Measurements from ENCODE around the gene GAS1.
A peak's percentile ranks its signal among the peaks of the same experiment; 100 is the strongest.

The GAS1 gene

DNA sequence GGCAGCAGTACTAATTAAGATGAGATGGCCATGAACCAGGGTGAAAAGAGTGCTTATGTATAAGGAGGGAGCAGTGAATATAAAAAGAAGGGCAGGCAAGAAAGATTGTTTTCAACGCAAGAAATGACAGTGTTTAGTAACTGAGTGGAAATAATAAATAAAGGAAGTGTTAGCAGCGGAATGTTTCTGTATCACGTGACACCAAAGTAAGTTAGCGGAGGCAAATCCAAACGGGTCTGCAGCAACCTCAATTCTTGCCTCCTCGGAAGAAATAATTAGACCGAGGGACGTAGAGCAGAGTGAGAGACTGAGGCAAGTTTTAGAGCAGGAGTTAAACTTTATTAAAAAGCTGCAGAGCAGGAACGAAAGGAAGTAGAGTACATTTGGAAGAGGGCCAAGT lies 15.4 kb upstream of the GAS1 start:
- DNase-seq = no peak

DNA sequence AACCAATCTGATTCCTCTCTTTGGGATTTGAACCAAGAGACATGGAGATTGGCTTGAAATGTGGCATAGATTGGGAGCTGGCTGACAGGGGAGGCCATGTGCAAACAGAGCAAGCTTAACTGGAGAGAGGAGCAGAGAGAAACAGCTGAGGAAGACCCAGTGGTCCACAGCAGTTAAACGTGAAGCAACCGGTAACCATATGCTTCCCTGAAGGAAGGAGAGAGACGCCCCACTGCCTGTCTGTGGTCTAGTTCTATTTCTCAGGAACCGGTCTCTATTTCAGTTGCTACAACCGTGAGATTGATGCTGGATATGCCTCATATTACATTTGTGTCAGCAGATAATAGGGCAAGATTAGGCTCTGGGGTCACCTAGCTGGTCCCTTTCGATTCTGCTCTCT lies 13.6 kb upstream of the GAS1 start:
- no peak for DNase-seq

DNA sequence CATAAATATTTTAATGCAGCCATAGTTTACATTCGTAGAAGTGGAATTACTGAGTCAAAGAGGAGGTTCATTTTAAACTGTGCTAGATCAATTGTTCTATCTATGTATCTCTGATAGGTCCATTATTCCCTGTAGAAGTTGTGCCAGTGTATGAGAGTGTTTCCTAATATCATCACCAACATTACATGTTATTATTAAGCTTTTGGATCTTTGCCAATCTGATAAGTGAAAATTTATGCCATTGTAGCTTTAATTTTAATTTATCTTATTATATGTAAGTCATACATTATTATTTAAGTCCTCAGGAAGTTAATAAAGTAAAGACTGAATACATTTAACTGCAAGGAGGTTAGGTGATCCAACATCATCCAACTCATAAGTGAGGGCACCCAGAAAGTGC lies 10.9 kb upstream of the GAS1 start:
- DNase-seq = no peak

DNA sequence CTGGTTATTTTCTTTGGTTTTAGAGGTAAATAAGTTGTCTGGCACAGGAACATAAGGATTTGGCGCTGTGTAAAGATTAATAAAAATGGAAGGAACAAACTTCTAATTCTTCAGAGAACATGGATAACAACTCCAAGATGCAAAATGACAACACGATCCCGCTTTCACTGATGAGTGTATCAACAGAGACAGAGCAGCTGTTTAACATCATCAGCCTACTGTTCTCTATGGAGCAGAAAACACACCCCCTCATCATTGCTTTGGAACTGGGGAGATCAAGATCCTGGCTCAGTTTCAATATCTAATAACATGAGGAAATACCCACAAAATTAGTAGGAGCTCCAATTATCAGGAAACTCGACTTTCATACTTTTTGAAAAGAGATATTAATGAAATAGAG lies 8.3 kb upstream of the GAS1 start:
- no peak for DNase-seq

DNA sequence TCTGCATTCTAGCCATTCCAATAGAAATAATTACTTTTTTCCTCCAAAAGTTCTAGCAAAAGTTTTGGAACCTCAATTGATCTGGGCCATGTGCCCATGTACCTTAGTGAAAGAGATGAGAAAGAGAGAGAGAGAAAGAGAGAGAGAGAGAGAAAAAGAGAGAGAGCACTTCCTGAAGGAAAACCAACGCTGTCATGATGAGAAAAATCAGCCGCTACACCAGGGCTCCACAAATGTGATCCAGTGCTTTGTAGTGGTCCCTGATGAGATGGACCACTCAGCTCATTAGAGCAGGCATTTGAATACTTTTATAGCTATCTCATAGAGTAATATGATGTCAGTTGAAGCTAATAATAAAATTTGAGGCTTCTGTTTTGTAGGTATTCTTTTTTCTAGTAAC lies 7.7 kb upstream of the GAS1 start:
- DNase-seq = no peak

DNA sequence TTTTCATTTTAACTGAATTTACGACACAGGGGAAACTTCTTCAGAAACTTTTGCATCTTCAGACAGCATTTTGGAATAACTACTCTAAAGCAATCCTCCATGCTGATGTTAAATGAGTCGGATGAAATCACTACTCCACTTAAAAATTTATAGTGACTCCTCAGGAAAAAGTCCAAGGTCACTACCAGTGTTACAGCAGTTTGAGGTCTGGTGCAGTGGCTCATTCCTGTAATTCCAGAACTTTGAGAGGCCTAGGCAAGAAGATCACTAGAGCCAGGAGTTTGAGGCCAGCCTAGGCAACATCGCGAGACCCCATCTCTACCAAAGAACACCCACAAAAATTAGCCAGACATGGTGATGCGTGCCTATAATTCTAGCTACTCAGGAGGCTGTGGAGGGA lies 5.9 kb upstream of the GAS1 start:
- DNase-seq = no peak

DNA sequence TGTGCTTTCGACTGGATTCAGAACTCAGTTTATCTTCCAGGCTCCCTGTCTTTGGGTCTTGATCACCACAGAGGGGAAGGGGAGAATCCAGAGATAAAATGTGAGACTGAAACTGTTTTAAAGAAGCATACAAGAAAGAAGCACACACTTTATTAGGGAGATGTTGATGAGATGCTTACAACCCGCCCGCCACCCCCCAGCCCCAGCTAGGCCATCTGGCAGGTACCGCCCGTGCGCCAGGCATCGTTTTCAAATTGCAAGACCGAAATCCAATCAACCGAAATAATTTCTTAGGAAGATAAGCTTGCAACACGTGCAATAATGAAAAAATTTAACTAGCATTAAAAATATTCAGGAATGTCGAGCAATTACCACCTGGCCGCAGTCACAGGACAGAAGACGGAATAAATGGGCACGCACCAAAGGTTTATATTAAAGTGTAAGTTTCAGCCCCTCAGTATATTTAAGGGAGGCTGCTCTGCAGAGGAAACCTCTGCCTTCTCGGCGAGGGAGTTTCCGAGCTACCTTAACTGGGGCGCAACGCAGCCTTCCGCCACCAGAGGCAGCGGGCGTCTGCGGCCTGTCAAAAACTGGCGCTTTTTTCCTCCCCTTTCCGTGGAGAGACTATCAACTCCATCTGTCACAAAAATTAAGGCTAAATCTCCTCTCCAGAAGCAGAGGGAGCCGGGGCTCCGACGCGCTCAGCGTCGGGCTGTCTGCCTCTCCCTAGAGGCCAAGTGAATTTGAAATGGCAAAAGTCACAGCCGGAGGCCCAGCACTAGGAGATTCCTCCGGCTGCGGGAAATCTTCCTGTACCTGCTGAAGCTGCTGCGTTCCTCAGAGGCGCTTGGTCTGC lies 996 bp upstream of the GAS1 start:
- peak; percentile 59 for DNase-seq

DNA sequence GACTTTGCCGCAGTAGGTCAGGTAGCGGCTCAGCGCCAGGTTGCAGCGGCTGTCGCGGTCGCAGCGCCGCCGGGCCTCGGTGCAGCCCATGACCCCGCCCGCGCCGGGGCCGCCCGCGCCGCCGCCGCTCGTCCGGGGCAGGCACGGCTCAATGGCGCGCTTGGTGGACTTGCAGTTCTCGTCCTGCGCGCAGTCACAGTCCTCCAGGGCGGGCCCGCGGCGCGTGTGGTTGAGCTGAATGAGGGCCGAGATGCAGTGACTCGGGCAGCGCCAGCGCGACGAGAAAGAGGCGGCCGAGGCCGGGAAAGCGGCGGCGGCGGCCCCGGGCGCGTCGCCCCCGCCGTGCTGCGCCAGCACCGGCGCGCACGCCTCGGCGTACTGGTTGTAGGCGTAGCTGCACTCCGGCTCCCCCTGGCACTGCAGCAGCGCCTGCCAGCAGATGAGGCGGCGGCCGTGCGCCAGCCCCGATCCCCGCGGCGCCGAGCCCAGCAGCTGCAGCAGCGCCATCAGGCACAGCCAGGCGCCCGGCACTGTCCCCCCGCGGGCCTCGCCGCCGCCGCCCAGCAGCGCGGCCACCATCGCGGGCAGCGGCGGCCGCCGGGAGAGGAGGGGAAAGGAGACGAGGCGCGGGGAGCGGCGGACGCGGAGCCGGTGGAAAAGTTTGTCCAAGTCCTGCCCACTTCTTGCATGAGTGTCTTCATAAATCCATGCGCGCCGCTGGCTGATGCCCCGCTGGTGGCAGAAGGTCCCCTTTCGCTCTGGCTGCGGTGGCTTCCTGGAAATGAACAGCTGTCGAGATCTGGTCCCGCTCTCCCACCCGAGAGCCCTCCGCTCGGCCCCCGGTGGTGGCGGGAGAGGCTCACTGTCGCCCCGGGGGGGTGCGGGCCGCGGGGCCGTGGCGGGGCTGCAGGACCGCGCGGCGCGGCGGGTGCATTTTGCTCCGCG lies 833 bp downstream of the GAS1 start:
- DNase-seq = peak; percentile 43

DNA sequence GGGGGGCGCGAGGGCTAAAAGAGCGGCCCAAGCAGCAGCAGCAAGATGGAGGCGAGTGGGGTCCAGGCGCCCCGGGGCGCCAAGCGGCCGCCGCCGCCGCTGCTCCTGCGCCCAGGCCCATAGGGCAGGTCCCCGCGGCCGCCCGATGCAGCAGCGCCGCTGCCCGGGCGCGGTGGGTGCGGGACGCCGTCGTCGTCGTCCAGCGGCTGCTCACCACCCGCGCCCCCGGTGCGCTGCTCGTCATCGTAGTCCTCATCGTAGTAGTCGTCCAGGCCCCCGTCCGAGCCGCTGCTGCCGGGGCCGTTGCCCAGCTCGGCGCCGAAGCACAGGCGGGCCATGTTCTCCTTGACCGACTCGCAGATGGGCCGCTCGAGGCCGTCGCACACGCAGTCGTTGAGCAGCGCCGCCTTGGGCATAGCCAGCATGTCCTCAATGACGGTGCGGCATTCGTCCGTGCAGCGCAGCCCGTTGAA lies 1.5 kb downstream of the GAS1 start:
- peak; percentile 34 for DNase-seq

DNA sequence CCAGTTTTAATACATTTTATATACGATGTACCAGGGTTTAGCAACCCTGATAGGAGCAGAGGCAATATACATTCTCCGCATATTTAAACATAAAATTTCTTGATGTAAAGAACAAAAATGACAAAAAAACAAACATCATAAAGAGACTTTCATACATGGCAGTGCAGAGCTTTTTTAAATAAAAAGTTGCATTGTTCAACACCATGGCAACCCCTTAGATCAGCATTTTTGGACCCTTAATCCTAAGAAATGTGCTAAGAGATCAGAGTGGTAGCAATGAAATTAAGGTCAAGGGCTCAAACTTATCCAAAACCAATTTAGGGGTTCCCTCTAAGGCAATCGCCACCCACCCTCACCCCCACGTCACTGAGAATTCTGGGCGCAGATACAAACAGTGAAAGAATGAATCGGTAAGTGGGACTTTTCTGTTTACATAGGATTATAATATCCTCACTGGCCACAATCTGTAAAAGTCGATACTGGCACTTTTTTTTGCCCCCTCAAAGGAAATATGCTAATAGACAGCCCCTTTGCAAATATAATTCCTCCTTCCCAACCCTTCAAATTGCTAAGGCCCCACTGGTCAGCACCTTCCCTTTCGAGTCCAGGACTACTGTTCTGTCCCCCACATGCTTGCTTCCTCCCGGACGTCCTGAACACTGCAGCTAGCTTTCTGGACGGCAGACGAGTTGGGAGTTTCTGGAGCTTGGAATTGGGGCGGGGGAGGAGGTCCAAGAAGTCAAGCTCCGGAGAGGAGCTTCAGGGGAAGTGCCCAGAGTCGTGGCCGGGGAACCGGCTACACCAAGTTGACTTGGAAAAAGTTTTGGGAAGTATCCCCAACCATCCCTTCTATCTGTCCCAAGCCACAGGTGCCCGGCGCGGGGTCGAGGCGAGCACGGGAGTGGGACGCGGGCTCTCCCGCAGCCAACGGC lies 2.2 kb downstream of the GAS1 start:
- no peak for DNase-seq

DNA sequence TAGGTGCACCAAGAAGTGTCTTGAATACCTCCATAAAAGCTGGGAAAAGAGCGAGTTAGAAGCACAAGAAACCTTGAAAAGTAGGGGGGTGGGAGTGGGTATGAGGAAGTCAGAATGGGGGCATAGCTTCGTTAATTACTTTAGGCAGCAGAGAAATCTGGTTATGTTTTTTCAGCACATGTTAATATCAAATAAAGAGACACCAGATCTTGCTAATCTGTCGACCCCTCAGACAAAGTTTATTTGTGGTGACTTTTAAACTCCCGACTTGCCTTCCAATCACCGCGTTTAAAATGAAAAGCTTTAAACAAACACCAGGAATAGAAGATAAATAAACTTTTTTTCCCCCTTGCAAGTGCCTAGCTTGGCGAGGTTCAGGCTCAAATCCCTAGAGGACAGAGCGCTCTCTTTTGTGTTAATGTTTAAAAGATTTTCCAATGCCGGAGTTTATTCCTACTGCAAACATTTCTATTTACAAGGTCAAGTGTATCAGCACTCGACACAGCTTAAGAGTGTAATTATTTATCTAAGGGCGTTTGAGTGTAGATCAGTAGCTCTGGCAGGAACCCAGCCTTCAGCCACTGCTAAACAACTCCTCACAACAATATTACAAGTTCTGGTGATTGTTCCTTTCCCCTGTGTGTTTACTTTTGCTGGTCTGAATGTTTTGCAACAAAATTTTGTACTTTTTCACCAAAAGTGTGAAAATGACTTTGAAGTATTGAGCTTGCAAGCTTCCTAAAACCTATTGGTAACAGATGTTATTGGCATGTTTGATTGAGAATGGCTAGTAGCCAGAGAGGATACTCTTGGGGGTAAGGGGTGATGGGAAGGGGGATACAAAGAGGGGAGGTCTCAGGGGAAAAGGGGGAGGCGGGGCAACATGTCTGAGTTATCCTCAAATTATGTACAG lies 3.8 kb downstream of the GAS1 start:
- no peak for DNase-seq

DNA sequence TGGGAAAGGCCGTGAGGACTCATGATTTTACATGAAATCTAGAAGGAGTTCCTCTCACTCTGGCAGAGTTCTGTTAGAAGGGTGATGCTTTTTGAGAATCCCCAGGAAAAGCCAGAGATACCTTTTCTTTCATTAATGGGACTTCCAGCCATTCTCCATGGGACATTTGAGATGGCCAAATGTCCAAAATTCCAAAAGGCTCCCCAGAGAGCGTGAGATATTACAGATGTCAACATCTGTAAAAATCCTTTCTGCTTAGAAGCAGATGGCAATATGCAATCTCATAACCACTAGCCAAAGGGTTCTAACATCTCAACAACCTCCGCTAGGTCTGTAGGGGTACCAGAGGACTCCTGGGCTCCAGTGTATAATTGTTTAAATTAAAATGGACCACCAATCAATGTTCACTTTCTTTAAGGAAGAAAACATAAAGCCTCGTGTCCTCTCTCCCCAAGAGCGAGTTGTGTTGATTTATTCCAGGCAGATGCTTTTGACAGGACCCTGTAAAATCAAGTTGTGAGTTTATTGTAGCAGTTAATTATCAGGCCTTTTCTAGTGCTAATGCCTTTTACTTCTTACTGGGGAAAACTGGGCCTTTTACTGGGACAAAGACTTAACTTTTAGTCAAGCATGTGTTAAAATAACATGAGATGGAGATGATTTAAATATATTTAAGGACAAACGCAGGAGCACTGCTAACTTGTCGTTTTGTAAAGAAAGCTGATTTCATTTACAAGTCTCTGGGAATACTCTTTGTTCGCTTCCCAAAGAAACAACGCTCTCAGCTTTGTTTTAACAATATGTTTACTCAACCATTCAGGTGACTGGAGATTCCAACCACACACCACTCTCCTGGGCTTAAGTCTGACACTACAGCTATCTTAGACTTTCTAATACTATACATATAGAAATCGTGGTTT lies 4.8 kb downstream of the GAS1 start:
- DNase-seq = no peak

DNA sequence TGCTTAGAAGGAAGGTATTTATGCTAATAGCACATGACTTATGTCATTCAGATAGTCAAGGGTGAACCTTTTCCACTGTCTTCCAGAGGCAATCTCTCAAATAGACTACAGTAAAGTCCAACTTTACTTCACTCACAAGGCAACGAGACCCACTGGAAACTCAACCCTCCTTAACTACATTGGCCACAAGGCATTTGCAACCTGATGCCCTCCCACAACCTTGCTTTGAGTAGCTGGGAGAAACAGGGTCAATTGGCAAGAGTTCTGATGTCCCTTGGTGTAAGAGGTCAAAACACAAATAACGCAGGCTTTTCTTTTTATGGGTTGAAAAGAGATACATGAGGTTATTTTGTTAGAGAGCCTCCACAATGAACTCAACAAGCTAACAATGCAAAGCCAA lies 6.1 kb downstream of the GAS1 start:
- DNase-seq = no peak

DNA sequence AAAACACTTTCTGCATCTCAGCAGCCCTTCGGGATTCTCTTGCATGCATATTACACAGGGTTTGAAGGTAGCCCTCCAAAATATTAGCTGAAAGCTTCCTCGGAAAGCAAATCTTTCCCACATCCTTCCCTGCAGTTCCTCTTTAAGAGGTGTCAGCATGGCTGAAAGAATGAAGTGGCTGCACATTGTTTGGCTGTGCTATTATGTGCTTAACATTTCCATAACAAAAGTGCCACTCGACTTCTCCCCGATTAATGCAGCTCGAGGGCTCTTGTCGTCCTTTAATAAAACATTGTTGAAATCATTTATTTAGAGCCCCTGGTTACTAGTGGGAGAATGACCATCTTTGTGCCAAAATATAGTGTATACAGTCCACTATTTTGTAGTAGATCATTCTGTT lies 6.5 kb downstream of the GAS1 start:
- no peak for DNase-seq

DNA sequence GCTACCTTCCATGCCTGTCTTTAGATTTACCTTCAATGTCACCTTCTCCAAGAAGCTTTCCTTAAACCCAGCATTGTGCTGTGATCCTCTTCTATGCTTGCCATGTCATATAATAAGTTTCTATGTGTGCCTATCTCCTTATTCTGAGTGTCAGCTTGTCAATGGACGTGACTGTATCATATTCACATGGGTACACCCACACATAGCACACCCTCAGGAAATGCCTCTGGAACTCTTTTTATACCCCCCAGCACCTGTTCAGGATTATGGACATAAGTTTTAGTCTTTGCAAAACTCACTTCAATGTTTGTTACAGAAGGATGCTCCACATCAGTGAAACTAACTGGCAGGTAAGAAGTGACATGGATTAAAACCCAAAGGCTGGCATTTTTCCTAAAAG lies 7.4 kb downstream of the GAS1 start:
- DNase-seq = no peak

DNA sequence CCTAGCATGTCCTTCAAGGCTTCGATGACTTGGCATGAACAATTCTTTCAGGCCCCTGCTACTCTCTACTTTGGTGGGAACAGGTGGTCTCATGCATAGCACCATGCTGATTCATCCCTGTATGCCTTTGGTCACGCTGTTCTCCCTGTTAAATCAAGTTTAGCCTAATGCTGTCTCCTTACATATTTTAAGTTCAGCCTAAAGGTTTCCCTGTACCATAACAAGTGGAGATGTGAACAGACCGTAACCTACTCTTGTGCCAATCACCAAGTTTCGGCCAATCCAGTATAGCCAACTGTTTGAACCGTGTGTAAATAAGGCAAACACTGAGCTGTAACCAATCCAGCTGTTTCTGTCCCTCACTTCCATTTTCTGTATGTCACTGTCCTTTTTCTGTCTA lies 8.0 kb downstream of the GAS1 start:
- no peak for DNase-seq

DNA sequence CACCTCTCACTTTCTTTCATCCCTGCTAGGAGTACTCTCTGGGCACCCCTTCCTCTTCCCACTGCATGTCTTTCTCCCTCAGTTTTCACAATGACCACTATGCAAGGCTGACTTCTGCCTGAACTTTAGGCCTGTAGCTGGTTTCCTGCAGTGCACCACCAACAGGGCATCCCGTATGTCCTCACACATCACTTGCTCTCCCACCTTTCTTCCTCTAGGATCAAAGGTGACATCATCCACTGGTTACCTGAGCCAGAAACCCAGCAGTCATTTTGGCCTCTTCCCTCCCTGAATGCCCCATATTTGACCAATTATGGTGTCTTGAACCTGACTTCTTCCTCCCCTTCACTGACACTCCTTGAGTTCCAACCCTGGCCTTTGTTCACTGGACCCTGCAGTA lies 8.5 kb downstream of the GAS1 start:
- no peak for DNase-seq

DNA sequence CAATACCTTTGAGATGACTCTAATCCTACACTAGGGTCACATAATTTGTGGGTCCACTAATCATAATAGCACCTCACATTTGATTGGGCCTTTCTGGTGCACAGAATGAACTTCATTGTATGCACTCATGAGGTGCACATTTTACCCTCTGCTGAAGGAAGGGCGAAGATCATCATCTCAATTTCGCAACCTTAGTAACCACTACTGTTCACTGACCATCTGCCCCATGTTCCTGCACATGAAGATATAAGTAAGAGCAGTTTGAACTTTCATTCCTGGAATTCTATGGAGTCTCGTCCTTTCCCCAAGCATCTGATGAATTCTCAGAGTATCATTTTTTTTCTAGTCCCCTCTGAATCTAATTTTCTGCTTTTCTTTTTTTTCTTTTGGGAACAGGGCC lies 21.2 kb downstream of the GAS1 start:
- no peak for DNase-seq

DNA sequence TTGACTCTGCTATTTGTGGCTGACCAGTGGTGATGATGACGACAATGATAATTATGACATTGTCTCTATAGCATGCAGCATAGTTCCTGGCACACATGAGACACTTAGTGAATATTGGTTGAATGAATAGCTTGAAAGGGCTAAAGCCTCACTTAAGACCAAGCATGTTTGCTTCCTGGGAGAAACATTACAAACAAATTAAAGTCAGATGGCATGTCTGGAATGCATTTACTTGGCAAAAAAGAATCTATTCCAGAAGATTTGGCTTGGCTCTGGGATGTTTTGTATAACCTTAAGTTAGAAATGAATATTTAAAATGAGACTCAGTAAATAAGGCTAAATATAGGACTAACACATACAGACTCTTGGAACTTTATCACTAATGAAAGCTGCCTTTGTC lies 21.6 kb downstream of the GAS1 start:
- DNase-seq = no peak

DNA sequence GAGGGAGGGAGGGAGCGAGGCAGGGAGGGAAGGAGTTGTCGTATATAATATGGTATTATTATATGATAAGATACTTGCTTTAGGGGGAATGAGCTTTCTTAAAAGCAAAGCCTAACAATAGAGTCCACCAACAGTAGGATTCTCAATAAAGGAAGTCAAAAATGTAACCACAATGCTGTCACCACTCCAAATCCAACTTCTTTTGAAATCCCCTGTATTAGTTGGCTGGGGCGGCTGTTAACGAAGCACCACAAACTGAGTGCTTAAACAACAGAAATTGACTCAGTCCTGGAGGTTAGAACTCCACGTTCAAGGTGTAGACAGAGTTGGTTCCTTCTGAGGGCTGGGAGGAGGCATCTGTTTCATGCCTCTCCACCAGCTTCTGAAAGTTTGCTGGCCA lies 23.1 kb downstream of the GAS1 start:
- DNase-seq = no peak
